GM21528 (cell line): ENCODE measurements around the gene F8A1.
"Not testable (repeated sequence)": the region's sequence is repeated elsewhere in the genome, so short reads cannot be mapped to it uniquely, and the experiment has no call there.

Experiments
- ATAC-seq: cut with Tn5 transposase; IDR thresholded peaks from one replicate; pipeline ENCODE4 v1.9.1; 2021; ENCODE audit warnings: mild to moderate bottlenecking, moderate library complexity; ENCODE audit not compliant: unreplicated experiment, low FRiP score

F8A1 gene

DNA sequence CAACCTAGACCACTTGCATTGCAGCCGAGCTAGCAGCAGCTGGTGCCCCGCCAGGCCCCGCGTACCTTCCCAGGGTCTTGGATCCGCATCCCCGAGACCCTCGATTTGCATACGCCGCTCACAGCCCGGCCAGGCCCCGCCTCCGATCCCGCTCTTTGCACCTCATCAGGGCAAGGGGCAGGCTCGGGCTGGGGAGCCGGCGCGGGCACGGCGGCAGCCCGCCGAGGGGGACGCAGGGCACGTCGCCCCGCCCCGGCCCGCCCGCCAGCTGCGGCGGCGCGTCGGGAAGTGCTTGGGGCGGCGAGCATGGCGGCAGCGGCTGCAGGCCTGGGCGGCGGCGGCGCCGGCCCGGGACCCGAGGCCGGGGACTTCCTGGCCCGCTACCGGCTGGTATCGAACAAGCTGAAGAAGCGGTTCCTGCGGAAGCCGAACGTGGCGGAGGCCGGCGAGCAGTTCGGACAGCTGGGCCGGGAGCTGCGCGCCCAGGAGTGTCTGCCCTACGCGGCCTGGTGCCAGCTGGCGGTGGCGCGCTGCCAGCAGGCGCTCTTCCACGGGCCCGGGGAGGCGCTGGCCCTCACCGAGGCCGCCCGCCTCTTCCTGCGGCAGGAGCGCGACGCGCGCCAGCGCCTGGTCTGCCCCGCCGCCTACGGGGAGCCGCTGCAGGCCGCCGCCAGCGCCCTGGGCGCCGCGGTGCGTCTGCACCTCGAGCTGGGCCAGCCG, at the start of gene F8A1:
Gene F8A1, plus strand, starts transcription at position 287 of the 720 bp plus-strand sequence. Its CDS starts 20 bp downstream, at position 307.
- ATAC-seq = peak; percentile 84

DNA sequence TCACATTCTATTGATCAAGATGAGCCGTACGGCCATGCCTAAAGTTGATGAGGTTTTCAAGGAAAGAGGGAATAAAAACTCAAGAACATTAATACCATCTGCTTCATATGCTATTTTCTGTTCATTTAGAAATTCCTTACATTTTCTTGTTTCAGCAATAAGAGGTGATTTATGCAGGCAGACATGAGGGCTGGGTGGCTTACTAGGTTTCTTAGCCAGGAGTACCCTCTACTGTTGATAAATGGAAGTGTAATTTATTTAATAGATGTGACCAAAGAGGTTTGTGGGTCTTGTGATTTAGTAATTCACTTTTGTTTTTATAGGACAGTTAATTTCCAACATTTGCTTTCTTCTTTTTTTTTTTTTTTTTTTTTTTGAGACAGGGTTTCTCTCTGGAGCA, 45.3 kb upstream of the F8A1 start:
- no peak for ATAC-seq

DNA sequence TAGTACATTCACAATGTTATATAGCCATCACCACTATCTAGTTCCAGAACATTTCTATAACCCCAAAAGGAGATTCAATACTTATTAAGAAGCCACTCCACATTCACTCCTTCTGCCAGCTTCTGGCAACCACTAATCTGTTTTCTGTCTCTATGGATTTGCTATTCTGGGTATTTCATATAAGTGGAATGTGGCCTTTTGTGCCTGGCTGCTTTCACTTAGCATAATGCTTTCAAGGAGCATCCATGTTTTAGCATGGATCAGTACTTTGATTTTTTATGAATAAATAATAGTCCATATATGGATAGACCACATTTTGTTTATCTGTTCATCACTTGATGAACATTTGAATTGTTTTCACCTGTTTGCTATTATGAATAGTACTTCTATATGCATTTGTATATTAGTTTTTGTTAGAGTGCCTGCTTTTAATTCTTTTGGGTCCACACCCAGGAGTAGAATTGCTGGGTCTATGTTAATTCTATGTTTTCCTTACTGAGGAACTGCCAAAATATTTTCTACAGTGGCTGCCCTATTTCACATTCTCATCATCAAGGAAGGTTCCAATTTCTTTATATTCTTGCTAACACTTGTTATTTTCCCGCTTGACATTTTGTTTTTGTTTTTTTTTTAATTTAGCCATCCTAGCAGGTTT, 35.1 kb upstream of the F8A1 start:
- ATAC-seq = no peak

DNA sequence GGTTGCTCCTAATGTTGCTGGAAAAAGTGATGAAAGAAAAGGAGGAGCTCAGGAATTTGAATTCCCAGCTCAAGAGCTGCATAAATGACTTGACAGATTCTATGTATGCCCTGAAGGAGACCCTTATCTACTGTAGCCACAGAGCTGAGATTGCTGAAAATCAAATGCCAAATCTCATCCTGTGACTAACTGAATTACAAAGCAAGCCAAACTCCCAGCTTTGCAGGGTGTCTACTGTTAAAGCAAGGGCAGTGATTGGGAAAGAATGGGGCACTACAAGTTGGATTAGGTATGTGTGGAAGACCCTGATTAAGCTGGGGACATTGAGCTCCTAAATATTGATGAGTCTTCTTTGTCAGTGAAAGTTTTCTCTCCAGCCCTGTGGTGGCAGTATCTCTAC, 30.9 kb upstream of the F8A1 start:
- no peak for ATAC-seq

DNA sequence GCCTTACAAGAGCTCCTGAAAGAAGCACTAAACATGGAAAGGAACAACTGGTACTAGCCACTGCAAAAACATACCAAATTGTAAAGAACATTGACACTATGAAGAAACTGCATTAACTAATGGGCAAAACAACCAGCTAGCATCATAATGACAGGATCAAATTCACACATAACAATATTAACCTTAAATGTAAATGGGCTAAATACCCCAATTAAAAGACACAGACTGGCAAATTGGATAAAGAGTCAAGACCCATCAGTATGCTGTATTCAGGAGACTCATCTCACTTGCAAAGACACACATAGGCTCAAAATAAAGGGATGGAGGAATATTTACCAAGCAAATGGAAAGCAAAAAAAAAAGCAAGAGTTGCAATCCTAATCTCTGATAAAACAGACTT, 17.6 kb upstream of the F8A1 start:
- ATAC-seq = not testable (repeated sequence)

DNA sequence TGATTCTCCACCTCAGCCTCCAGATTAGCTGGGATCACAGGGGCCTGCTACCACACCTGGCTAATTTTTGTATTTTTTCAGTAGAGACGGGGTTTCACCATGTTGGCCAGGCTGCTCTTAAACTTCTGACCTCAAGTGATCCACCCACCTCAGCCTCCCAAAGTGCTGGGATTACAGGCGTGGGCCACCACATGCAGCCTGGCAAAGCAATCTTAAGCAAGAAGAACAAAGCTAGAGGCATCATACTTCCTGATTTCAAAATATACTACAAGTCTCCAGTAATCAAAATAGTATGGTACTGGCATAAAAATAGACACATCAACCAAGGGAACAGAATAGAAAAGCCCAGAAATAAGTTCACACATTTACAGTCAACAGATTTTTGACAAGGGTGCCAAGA, 12.8 kb upstream of the F8A1 start:
- no peak for ATAC-seq

DNA sequence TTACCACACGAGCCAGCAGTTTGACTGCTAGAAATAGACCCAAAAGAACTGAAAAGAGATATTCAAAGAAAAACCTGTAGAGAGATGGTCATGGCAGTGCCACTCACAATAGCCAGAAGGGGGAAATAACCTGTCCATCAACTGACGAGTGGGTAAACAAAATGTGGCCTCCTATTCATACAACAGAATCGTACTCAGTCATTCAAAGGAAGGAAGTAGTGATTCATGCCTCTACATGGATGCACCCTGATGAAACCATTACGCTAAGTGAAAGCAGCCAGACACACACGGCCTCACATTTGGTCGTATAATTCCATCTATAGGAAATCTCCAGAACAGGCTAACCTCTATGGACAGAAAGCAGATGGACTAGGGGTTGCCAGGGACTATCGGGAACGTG, 2.1 kb upstream of the F8A1 start:
- ATAC-seq = not testable (repeated sequence)

DNA sequence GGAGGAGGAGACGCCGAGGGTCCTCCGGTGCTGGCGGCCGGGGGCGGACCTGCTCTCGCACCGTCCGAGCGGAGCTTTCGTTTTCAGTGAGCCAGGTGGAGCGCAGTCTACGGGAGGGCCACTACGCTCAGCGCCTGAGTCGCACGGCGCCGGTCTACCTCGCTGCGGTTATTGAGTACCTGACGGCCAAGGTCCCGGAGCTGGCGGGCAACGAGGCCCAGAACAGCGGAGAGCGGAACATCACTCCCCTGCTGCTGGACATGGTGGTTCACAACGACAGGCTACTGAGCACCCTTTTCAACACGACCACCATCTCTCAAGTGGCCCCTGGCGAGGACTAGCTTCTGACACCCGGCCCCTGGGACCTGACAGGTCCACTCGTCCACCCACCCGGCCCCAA, 1.1 kb upstream of the F8A1 start:
- not testable (repeated sequence) for ATAC-seq

DNA sequence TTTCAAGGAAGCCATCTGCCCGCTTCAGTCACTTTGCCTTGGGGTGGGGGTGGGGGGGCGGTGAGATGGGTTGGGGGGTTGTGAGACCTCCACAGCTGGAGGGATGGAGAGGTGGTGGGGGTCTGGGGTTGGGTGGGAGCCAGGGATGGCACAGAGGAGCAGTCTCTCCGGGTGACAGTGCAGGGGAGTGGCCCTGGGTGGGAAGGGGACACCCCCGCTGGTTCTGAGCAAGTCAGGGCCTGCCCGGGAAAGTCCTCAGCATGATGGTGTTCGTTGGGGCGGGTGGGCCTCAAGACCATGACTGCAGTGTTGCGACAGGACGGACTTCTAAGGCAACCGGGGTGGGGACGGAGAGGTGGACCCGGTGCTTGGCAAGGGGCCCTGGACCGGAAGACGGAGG, 606 bp upstream of the F8A1 start:
- ATAC-seq = not testable (repeated sequence)

DNA sequence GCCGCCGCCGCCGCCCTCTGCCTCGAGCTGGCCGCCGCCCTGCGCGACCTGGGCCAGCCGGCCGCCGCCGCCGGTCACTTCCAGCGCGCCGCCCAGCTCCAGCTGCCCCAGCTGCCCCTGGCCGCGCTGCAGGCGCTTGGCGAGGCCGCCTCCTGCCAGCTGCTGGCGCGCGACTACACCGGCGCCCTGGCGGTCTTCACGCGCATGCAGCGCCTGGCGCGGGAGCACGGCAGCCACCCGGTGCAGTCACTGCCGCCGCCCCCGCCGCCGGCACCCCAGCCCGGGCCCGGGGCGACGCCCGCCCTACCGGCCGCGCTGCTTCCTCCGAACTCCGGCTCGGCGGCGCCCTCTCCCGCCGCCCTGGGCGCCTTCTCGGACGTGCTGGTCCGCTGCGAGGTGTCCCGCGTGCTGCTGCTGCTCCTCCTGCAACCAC, 650 bp downstream of the F8A1 start:
- peak; percentile 60 for ATAC-seq

DNA sequence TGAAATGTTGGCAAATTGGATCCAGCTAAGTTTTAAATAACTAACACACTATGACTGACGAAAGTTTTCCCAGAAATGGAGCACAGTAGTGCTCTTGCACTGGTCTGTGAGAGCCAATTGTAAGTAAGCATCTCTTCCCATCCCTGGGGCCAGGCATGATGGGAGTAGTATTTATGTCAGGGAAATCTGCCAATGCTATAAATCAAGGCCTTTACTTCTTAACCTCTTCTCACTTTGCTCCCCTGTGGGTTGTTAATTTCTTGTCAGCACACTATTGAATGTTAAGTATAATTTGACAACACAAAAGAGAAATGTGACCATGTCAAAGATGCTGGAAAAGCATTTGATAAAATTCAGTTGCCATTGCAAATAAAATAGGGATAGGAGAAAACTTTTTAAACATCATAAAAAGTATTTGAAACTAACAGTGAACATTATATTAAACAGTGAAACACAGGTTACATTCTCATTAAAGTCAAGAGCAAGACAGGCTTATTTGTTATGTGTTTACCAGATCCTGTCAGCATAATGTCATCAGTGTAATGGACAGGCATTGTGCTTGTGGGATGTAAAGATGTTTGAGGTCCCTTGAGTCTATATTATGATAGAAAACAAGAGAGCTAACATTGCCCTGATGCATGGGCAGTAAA, 5.0 kb downstream of the F8A1 start:
- ATAC-seq = no peak

DNA sequence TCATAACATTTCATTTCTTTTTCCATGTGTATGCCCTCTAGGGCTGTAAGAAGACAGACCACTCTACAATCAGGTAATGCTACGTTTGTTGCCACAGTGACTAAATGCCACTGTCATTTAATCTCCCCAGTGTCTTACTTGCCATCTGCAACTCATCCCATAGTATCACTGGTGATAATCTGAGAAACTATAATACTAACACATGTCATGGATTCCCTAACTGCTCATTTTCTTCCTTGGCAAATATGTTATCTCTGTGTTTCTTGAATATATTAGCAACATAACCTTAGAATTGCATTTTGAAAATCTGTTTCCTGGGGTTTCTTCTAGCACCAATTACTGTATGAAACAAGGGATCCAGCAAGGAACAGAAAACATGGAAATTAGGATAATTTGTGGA, 6.1 kb downstream of the F8A1 start:
- ATAC-seq = no peak

DNA sequence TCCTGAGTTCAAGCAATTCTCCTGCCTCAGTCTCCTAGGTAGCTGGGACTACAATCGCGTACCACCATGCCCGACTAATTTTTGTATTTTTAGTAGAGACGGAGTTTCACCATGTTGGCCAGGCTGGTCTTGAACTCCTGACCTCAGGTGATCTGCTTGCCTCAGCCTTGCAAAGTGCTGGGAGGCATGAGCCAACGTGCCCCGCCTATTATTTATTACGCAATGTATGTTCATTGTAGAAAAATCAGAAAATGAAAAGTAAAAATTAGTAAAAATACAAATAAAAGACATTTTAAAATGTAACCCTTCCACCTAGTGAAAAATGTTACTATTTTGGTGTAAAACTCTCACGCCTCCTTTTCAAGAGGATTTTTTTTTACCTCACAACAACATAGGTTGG, 14.2 kb downstream of the F8A1 start:
- ATAC-seq = no peak

DNA sequence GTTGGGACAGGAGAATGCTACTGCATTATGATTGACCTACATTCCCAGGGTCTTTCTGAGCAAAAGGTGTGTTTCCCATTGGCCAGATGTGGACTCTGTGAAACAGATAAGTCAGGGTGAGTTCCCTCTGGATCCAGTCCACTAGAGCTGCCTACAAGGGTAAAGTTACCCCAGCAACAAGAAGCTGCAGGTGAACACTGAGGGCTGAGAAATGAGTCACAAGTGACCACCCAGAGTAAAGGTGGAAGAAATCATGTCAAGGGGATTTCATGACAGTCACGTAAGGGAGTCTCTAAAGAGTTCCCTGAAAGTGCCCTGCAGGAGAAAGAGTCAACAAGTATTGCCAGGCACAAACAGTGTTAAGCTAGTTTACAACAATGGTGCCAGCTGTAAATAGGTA, 16.3 kb downstream of the F8A1 start:
- ATAC-seq = no peak

DNA sequence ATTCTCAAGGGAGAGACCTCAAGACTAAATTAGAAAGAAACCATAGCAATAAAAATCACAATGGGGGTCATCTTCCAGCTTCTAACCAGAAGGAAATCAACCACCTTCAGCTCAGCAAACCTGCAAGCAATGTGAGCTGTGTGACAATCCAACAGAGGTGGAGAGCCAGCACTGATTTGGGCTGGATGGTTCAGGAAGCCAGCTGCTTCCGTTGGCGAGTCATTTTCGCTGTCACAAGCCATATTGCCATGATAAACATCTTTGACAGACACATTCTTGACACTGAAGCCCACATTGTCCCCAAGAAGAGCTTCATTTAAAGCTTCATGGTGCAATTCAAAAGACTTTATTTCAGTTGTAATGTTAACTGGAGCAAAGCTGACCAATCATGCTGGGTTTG, 22.7 kb downstream of the F8A1 start:
- ATAC-seq = no peak

DNA sequence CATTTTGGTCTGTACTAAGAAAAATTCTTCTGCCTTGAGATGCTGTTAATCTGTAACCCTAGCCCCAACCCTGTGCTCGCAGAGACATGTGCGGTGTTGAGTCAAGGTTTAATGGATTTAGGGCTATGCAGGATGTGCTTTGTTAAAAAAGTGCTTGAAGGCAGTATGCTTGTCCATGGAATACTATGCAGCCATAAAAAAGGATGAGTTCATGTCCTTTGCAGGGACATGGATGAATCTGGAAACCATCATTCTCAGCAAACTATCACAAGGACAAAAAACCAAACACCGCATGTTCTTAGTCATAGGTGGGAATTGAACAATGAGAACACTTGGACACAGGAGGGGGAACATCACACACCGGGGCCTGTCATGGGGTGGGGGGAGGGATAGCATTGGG, 23.9 kb downstream of the F8A1 start:
- ATAC-seq = not testable (repeated sequence)

DNA sequence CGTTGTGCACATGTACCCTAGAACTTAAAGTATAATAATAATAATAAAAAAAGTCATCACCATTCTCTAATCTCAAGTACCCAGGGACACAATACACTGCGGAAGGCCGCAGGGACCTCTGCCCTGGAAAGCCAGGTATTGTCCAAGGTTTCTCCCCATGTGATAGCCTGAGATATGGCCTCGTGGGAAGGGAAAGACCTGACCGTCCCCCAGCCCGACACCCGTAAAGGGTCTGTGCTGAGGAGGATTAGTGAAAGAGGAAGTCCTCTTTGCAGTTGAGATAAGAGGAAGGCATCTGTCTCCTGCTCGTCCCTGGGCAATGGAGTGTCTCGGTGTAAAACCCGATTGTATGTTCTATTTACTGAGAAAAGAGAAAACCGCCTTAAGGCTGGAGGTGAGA, 24.4 kb downstream of the F8A1 start:
- not testable (repeated sequence) for ATAC-seq

DNA sequence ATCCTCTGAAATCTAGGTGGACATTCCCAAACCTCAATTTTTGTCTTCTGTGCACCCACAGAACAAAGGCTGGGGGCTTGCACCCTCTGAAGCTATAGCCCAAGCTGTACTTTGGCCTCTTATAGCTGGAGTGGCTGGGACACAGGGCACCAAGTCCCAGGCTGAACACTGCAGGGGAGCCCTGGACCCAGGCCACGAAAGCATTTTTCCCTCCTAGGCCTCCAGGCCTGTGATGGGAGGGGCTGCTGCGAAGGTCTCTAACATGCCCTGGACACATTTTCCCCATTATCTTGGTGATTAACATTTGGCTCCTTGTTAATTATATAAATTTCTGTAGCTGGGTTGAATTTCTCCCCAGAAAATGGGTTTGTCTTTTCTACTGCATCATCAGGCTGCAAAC, 27.9 kb downstream of the F8A1 start:
- no peak for ATAC-seq

DNA sequence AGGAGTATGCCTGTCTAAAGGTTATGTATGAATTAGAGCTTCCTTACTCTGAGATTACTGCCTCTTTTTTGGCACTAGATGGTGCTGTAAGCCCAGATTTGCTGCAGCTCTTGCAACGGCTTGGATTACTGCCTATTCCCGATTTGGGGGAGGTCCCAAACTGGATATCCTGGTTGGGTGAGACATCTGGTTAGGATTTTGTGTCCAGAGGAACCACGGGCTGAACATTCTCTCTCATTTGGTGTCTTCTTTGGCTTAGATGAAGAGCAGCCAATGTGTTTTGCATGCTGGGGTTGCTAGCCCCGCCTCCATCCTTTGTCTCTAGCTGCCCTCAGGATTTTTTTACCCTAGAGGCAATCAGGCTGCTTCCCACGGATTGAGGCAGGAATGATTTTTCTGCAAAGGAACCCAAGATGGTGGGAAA, 31.9 kb downstream of the F8A1 start:
- no peak for ATAC-seq

DNA sequence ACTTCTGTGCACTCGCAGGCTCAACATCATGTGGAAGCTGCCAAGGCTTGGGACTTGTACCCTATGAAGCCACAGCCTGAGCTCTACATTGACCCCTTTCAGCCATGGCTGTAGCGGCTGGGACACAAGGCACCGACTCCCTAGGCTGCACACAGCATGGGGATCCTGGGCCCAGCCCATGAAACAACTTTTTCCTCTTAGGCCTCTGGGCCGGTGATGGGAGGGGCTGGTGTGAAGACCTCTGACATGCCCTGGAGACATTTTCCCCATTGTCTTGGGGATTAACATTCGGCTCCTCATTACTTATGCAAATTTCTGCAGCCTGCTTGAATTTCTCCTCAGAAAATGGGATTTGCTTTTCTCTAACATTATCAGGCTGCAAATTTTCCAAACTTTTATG, 38.6 kb downstream of the F8A1 start:
- ATAC-seq = not testable (repeated sequence)
